Measurements from ENCODE around the gene HSPBP1.
A peak's percentile ranks its signal among the peaks of the same experiment; 100 is the strongest.

HSPBP1 gene

DNA sequence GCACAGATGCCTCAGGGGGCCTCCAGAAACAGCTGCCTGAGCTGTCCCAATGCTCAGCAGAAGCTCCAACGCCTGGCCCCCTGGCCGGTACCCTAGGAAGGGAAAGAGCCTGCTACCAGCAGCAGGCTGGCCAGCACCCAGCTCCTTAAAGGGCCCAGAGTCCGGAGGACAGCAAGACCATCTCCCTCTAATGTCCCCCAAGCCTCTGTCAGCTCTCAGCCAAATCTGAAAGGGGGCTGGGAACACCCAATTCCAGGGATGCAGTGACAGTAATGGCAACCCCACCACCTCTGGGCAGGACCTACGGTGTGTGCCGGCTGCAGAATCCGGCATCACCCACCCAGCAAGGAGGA lies 25.3 kb downstream of the HSPBP1 start:
- DNase-seq (ENCODE audit: low spot score) = no peak

DNA sequence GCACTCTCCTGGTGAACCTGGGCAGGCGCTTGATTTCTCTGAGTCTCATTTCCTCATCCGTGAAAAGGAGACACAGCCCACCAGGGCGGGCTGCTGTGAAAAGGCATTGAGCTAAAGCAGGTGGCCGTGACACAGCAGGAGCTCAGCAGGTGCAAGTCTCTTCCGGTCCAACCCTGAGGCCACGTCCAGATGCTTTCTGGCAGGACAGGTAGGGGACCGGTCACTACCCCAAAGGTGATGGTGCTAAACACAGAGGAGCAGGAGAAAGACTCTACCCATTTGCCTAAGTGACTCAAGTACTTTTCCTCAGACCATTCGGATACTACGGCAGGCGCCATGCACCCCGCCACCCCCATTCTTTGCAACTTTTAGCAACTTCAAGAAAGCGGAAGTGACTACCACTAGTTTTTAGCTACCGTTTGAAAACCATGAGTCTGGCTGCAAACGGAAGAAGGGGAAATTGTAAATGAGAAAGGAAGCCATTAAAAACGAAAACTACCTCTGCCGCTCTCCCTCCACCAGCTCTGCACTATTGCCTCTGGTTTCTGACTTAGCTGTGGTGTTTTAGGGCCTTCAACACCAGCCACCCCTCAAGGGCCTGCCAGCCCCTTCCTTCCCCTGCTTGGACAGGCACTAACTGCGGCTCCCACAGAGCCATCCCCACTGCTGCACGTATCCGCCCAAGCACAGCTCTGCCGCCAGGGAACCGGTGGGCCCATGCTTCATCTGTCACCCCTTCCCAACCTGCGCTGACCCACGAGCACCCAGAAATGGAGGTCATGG lies 25.9 kb downstream of the HSPBP1 start:
- peak; percentile 84 for DNase-seq (ENCODE audit: low spot score)

DNA sequence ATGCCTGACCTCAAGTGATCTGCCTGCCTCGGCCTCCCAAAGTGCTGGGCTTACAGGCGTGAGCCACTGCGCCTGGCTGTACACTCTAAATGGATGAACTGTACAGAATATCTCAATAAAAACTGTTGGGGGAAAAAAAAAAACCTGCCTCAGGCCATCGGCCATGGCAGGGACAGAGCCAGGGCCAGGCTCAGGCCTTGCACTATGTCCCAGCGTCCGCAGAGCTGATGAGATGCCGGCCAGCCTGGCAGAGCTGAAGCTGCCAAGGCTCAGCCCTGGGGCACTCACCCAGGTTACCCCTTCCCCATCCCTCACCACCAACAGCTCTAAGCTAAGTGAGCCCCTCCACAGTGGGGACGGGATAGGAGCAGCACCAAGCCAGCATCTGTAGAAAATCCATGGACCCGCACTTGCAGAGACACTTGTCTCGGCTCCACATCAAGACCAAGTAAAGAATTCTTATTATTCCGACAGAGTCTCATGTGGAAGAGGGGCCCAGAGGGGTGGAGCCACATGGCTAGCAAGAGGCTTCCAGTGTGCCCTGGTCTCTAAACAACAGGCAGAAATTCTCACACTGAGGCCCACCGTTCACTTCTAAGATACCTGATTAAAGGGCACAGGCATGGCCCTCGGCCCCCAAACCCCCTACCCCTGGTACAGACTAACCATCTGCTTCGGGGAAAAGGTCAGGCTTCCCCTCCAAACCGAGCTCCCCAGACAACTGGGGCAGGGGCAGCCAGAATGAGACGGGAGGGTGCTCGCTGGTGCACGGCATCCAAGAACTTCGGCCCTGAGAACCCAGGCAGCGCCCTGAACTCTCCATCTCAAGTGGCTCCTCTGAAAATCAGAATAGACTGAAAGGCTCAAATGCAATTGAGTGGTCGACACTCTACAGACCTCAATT lies 26.9 kb downstream of the HSPBP1 start:
- peak; percentile 29 for DNase-seq (ENCODE audit: low spot score)

DNA sequence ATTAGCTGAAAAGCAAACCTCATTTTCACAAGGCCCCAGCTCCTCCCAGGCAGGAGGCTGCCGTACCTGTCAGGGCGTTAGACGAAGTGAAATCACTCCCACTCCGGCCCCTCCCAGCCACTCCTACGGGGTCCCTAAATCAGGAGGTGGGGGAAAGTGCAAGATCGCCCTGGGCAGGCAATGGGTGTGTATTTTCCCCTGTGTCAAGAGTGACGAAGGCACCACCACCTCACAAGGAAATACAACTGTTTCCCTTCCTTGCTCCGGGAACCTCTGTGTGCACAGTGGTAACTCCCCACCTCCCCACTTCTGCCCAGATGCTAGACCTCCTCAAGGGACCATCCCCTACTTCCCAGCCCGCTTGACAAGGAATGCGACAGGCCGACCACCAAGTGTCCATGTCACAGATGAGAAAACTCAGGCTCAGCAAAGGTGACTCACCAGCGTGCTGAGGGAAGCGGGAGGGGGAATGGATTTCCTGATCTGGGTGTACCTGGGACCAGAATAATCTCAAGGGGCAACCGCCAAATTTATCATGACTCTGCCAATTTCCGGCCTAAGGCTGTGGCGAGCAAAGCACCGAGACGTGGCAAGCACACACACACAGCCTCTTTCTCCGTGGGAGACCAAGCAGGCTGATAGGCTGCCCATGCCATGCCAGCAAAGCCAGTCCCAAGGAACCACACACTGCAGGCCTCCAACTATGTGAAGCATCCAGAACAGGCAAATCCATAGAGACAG lies 28.4 kb downstream of the HSPBP1 start:
- peak; percentile 51 for DNase-seq (ENCODE audit: low spot score)

DNA sequence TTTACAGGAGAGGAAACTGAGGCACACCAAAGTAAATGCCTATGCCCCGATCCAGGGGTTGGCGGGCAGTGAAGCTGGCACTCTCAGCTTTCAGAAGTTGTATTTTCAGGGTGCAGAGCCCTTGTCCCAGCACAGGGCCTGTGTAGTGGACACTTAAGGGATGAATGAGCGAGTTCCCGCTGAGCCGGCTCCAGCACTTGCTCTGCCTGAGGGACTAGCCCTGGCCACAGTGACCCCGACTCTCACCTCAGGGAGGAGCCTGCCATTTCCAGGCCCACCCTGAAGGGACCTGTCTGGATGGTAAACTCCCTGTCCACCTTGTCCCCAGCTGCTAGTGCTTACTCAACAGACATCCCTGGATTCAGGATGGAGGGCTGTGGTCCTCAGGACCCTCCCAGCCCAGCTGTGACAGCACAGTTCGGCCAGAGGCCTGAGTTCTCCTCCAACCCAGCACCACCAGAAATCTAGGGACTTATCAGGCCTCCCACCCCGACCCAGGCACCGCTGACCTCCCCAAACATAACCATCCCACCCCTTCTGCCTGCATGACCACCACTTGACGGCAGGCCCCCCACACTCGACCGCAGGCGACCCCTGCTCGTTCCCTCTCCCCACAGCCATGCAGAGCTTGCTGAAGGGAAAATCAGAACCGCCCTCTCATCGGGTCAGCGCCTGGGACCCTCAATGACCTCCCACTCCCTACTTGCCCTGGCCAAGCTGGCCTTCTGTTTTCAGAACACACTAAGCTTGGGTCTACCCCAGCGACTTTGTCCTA lies 29.5 kb downstream of the HSPBP1 start:
- DNase-seq (ENCODE audit: low spot score) = no peak

DNA sequence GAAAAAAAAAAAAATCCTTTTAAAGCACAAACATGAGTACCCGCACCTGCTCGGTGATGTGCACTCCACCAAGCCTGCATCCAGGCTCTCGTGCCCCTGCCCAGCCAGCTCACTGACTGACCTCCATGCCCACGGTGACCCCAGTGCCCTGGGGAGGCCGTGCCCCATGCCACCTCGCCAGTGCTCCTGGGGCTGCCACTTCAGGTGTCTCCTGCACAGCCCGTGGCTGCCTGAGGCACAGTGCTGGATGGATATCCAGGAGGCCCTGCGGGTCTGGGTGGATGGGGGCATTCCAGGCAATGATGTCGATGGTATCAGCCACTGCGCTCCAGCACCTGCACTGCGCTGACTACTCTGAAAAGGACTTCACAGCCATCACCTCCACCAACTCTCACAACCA lies 30.1 kb downstream of the HSPBP1 start:
- DNase-seq (ENCODE audit: low spot score) = no peak

DNA sequence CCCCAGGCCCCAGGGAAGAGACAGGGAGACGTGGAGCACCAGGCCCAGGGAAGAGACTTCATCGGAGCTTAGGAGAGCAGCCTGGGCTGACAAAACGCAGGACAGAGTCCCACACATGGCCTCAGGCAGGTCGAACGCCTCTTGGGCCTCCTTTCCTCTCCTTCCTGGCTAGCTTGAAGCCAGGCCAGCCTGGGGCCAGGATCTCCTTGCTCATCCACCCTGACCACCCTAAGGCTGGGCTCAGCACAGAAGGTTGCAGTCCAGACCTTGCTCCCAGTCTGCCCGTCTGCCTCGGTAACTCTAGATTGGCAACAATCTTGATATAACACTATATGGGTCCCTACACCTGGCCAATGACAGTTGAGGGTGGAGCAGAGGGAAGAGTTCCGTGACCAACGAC lies 31.2 kb downstream of the HSPBP1 start:
- DNase-seq (ENCODE audit: low spot score) = no peak

DNA sequence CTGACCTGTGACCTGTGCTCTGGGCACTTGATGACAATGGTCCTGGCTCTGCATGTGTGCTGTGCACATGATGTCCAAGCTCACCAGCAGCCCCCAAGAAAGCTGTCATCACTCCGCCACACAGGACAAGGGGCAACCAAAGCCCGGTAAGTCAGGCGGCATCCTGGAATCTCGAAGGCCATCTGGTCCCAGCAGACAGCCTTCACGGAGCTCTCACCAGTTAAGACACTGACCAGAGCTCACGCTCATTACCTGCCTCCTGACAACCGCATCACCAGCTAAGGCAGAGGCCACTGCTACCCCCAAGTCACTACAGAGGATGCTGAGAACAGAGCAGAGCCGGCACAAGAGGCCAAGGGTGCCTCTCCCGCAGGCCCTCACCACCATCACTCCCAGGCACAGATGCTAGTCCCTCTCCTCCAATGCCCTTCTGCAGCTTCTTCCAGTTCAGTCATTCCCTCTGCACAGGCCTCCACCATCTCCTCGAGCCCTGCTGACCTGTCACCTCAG lies 31.7 kb downstream of the HSPBP1 start:
- no peak for DNase-seq (ENCODE audit: low spot score)

DNA sequence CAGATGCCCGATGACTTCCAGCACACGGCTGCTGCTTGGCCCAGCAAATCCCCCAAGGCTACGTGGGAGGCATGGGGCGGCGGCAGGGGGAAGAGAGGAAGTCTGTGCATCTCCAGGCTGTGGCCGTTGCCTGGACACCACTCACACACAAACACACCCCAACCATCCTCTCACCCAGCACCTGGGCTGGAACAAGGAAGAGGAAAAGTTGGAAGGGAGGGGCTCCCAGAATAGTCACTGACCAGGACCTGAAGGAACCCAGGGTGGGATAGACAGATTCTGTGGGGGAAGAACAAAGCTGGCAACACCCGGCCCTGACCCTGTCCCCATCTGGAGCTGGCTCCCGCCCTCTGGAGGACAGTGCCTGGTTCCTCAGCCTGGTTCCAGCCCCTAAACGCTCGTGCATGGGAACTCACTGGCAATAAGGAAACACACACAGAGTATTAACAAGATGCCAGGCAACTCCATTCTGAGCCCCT lies 32.2 kb downstream of the HSPBP1 start:
- no peak for DNase-seq (ENCODE audit: low spot score)

DNA sequence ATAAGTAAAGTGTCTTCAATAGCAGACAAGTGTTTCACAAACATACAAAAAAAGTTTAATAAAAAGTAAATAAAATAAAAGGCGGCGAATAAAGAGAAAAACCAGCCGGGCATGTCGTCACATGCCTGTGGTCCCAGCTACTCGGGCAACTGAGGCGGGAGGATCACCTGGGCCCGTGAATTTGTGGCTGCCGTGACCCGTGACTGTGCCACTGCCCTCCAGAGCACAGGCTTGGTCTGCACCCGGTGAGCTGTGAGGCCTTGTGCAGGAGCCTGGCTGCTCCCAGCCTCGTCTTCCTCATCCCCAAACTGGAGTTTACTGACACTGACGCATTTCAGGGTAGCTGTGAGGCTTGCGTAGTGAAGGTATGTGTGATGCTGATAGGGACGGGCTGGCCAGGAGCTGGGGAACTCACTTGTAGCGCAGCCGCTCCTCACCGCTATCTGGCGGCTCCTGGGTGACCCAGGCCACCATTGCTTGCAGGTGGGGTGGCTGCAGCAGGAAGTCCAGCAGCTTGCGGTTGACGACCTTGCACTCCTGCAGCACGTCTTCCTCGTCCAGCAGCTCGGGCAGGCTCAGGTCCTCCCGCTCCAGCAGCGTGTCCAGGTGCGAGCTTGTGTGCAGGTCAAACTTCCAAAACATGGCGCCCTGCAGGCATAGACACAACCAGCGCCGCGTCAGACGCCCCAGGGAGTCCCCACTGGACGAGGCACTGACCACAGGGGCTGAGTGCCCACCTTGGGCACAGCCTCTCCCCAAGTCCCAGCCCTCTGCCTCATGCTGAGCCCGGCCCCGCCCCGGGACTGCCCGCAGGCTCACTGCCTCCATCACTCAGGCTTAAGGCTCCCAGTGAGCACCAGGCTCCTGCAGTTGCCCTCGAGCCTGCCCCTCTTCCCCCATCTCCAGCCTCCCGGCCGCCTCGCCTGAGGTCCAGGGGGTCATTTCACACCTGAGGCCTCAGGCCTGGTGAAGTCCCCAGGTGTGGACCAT lies 33.2 kb downstream of the HSPBP1 start:
- DNase-seq (ENCODE audit: low spot score) = no peak

DNA sequence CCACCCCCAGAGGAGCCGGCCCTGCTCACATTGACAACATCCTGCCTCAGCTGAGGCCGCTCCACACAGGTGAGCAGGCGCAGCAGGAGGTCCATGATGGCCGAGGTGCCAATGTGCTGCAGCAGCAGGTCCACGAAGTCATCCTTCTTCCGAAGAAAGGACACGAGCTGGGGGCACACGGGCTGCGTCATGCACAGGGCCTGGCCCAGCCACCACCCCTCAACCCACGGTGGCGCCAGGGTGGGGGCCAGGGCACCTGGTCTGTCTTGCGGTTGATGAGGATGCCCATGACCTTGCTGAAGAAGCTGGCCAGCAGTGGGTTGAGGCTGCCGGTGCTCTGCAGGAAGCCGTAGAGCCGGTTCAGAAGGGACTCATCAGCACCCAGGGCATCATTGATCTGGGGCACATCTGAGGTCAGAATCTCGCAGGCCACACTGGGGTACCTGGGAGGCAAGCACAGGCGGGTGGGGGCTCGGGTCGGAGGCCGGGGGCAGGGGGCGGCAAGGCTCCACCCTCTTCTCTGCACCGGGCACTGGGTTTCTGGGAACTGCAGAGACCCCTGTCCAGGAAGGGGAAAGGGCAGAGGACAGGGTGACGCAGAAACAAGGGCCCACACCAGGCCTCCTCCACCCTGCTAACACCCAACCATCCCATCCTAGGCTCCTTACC lies 34.5 kb downstream of the HSPBP1 start:
- DNase-seq (ENCODE audit: low spot score) = no peak

DNA sequence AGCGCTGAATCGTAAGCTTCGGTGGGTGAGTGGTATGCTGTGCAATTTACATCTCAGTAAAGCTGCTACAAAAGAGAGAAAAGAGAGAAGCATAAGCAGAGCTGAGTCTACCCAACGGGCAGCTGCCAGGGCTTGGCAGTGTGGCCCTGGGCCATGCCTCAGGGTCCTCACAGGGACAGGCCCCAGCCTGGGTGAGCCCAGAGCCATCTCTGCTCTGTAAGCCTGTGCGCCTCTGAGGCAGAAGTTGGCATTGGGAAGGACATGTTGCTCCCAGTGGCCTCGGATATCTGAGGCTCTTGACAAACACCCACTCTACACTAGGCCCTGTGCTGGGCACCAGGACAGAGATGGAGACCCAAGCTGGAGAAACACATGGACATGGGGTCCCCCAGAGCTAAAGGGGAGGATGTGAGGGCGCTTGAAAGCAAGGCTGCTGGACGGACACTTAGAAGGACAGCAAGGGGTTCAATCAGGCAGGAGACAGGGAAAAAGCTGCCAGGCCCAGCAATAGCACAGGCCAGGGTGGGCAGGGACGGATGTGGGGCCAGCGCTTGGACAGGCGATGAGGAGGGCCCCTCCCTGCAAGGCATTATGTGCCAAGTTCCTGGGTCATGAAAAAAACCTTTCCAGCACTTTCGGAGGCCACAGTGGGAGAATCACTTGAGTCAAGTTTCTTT lies 35.8 kb downstream of the HSPBP1 start:
- no peak for DNase-seq (ENCODE audit: low spot score)

DNA sequence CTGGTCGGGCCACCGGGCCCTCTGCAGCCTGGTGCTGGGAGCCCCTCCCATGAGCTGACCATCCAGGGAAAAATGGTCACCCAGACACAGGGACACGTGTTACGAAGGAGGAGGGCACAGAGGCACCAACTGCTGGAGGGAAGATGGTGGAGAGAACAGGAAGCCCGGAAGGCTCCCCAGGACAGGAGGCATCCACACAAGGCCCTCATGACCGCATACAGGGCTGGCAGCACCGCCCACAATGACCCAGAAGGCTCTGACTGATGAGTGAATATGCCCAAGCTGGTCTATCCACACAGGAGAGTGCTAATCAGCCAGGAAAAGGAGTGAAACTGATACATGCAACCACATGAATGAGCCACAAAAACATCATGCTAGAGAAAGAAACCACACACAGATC lies 37.4 kb downstream of the HSPBP1 start:
- DNase-seq (ENCODE audit: low spot score) = no peak

DNA sequence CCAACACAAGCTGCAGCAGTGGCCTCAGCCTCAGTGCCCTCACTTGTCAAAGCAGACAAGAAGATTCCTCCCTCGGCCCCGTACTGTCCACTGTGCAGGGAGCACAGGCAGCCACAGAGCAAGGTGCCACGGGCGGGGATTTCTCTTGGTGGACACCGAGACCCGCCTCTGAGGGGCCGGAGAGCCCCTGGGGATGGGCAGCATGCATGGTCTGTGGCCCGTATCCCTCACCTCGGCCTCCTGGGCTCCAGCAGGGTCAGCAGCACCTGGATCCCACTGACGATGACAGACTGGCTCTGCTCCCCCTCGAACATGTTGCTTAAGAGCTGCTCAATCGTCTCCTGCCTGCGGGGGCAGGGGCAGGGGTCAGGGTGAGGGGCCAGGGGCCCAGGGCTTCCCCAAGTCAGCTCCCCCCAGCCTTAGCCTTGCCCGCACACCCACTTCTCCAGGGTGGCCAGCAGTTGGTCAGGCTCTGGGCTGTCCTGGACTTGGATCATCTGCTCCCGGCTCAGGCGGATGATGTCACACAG lies 37.9 kb downstream of the HSPBP1 start:
- DNase-seq (ENCODE audit: low spot score) = no peak

DNA sequence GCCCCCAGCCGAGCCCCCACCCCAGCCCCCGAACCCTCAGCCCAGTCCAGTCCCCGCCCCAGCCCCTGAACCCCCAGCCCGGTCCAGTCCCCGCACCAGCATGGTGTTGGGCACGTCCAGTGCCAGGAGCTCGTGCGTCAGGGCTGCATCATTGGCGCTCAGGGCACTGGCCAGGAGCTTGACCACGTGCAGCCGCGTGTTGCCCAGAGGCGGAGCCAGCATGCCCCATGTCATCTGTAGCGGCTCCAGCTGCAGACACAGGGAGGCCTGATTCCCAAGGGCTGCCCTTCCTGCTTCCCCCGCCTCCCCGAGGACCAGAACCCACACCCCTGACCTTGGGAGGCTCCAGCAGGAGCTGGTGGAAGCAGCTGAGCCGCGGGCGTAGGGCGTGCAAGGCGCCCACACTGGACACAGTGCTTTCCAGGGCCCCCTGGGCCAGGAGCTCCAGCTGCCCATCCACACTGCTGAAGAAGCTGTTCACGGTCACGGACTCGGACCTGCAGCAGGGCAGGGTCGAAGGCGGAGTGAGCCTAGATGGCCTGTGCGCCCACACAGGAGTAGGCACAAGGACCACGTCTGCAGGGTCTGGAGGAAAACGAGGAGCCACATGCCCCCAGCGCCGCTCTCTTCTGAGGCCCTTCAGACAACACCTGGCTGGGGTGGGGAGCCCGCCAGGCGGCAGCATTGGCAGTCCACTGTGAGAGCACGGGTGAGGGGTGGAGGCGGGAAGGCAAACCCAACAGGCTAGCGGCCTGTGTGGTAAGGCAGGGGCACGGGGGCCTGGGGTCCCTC lies 38.6 kb downstream of the HSPBP1 start:
- no peak for DNase-seq (ENCODE audit: low spot score)

DNA sequence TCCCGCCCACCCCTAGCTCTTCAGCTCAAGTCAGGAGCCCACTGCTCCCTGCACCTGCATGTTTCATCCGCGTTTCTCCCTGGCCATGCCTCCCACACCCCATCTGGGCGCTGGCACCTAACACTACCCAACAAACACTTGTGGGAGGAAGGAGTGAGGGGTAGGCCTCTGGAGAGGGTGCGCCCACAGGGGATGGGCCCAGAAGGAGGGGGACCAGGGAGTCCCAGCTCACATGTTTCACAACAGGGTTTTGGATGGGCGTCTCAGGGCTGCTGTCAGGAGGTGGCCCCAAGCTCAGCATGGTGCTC lies 39.2 kb downstream of the HSPBP1 start:
- DNase-seq (ENCODE audit: low spot score) = no peak

DNA sequence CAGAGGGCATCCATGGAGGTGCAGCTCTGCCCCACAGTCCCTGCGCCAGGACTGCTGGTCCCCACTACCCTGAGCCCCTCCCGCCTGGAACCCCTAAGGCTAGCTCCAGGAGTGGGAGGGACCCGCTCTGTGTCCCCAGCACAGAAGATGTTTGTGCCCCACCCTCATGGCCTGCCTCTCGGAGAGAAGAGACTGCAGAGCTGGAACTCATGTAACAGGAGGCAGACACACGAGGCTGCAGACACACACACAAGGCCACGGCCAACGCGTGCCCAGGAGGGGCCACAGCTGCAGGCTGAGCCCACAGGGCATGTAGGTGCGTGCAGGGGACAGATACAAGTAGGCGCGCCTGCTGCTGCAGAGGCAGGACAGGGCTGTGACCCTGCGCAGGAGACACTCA lies 40.9 kb downstream of the HSPBP1 start:
- DNase-seq (ENCODE audit: low spot score) = no peak

DNA sequence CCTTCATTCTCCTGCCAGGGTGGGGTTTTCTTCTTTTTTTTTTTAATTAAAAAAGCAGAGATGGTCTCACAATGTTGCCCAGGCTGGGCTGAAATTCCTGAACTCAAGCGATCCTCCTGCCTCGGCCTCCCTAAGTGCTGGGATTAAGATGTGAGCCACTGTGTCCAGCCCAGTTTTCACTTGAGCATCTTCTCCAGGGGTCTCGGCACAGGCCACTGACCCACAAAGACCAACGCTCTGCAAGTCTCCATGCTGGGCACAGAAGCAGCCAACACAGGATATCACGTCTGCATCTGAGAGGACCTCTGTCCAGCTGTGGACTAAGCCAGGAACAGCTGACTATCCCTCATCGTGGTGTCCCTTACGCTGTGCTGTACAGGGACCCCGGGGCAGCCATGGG lies 41.9 kb downstream of the HSPBP1 start:
- DNase-seq (ENCODE audit: low spot score) = no peak
